ENCODE data around the gene TNFRSF19.
"Not testable (repeated sequence)": the region's sequence is repeated elsewhere in the genome, so short reads cannot be mapped to it uniquely, and the experiment has no call there.

TNFRSF19 gene

DNA sequence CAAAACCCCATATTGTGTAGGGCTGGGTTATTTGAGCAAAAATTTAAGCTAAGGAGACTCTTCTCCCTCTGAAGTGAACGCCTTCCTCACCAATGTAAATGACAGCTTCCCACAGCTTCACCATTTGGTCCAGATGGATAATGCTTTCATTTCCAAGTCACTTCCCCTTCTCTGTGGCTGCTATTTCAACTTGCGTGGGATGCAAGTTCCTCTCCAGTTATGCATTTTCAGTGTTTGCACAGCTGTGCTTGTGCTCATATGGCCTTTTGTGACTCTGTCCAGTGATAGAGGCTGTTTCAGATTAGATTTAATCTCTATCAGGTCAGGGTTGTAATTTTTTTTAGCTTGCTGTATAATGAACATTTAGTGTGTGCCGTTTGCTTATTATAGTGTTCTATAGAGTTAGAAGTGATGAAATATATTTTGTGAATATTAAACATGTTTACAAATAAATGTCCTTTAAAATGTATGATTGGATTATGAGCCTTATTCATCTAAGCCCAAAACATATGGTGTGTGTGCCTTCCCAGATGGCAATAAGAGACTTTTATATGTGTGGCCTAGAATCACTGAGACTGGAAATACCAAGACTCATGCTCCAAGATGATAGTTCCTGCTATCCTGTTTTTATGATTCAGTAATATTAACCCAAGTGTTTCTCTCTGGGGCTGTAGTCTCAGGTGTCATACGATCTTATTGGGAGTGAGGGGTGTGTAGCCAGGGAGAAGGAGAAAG, 86.6 kb downstream of the TNFRSF19 start:
- no peak for DNase-seq

DNA sequence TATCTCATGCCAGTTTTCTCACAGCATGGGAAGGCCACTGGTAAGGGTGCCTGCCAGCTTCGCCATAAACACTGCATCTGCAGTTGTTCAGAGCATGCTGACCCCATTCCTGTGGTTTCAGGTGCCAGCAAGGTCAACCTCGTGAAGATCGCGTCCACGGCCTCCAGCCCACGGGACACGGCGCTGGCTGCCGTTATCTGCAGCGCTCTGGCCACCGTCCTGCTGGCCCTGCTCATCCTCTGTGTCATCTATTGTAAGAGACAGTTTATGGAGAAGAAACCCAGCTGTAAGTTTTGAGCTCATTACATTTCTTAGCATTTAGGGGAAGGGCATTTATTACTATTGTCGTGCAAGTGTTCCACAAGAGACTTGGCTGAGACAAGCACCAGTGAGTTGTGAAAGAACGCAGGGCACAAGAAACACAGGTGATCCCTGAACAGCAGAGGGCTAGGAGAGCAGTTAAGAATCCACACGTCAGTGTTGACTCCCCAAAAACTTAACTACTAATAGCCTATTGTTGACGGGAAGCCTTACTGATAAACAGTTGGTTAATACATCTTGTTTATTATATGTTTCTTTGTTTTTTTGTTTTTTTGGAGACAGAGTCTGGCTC, 88.8 kb downstream of the TNFRSF19 start:
- no peak for DNase-seq

DNA sequence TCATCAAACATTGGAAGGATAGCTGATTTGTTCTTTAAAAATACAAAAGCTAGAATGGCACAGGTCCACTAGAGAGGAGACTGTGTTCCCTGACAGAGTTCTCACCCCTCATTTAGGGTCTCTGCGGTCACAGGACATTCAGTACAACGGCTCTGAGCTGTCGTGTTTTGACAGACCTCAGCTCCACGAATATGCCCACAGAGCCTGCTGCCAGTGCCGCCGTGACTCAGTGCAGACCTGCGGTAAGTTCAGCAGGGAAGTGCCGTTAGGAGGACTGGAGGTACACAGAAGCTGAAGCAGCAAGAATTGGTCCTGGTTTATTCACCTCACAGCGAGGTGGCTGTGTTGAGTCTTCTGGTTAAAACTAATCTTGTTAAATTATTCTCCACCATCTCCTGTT, 90.0 kb downstream of the TNFRSF19 start:
- no peak for DNase-seq

DNA sequence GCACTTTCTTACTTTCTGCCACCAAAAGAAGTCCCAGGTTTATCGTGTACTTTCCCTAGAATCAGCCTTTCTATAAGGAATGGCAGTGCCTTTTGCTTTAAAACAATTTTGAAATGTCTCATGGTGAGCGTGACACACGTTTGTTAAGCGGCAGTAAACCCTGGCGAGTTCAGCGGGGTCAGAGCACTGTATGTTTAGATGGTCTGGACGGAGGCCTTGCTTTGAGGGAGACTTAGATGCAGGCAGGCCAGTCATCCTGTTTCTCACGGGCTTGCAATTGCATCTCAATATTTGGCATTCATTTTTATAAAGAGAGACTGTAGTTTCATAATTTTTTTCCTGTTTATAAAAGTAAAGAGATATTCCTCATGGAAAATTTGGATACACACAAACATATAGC, 96.4 kb downstream of the TNFRSF19 start:
- DNase-seq = no peak

DNA sequence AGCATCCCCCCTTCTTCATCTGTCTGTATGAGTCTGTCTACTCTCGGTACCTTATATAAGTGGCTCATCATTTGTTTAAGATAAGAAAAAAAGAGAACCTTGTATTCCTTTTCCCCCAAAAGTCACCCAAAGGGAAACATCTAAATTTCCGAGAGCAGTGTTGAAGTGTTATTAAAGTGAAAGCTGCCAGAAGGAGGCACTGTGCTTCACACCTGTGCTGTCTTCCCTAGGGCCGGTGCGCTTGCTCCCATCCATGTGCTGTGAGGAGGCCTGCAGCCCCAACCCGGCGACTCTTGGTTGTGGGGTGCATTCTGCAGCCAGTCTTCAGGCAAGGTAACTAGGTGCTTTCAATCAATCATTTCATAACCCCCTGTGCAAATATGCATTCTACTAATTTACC, 97.5 kb downstream of the TNFRSF19 start:
- DNase-seq = no peak

DNA sequence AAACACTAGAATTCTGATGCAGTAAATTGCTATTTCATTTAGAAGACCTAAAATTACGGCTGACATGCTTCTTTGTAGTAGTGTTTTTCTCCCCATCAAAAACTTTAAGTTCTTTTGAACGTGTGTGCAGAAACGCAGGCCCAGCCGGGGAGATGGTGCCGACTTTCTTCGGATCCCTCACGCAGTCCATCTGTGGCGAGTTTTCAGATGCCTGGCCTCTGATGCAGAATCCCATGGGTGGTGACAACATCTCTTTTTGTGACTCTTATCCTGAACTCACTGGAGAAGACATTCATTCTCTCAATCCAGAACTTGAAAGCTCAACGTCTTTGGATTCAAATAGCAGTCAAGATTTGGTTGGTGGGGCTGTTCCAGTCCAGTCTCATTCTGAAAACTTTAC, 98.3 kb downstream of the TNFRSF19 start:
- no peak for DNase-seq

DNA sequence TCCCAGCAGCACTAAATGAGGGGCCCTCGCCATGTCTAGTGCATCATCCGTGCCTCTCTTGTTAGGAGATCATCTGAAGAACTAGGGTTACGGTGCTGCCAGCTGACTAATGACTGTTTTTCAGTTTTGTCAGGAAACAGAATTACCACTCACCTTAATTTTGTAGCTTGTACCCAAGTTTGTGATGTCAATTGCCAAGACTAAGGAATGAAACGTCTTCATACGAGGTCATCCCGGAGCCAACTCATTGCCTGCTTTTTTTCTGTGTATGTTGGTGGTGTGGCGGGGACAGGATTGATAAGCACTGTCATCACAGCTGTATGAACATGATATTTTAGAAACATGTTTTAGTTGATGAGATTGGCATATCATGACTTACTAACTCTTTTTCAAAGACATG, 100.6 kb downstream of the TNFRSF19 start:
- no peak for DNase-seq

DNA sequence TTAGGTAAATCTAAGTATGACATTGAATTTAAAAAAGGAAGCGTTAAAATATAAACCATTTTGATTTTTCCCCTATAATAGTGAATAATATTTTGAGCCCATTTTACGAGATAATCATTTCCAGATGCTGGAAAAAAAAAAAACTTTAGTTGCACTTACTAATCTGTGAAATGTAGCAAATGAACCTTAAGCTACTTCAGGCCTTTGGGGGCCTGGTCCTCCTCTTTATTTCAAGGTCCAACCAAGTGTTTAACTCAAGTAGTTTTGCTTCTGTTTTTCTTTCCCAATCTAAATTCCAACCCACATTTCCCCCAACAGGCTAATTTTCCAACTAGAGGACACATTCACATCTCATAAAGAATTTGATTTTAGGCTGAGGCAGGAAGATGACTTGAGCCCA, 101.2 kb downstream of the TNFRSF19 start:
- no peak for DNase-seq

DNA sequence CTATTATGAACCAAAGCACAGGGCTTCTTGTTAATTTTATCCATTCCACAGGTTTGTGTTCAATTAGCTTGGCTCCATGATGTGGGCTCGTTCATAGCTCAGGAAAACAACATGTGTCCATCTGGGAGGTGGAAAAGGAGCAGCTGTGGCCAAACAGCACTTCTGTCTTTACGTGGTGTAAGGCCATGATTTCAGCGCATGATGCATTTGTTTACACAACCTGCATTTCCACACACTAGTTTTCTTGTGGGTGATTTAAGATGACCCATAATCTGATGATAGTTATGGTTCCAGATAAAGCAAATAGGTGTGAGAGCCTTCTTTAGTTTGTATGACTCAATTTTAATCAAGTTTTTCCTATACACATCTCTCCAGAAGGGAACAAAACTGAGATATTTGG, 101.7 kb downstream of the TNFRSF19 start:
- DNase-seq = no peak

DNA sequence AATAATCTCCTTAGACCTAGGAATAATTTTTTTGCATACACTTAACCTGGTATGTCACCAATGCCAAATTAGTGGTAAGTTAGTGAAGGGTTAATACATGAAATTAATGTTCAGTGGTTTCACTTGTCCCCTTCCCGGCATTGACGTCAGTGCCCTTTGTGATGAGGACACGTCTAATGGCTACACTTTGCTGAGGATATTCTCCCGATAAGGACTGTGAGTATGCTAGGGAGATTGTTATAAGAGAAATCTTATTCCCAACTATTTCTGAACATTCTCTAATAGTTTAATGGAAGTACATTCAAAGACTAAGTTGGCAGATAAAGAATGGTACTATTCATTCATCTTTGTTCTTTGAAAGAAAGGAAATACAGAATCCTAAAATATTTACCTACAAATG, 102.4 kb downstream of the TNFRSF19 start:
- no peak for DNase-seq

DNA sequence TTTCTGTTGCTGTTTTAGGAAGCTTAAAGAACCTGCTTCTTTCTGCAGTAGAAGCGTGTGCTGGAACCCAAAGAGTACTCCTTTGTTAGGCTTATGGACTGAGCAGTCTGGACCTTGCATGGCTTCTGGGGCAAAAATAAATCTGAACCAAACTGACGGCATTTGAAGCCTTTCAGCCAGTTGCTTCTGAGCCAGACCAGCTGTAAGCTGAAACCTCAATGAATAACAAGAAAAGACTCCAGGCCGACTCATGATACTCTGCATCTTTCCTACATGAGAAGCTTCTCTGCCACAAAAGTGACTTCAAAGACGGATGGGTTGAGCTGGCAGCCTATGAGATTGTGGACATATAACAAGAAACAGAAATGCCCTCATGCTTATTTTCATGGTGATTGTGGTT, 103.1 kb downstream of the TNFRSF19 start:
- DNase-seq = no peak

DNA sequence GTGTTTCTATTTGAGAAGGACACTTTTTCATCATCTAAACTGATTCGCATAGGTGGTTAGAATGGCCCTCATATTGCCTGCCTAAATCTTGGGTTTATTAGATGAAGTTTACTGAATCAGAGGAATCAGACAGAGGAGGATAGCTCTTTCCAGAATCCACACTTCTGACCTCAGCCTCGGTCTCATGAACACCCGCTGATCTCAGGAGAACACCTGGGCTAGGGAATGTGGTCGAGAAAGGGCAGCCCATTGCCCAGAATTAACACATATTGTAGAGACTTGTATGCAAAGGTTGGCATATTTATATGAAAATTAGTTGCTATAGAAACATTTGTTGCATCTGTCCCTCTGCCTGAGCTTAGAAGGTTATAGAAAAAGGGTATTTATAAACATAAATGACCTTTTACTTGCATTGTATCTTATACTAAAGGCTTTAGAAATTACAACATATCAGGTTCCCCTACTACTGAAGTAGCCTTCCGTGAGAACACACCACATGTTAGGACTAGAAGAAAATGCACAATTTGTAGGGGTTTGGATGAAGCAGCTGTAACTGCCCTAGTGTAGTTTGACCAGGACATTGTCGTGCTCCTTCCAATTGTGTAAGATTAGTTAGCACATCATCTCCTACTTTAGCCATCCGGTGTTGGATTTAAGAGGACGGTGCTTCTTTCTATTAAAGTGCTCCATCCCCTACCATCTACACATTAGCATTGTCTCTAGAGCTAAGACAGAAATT, 103.8 kb downstream of the TNFRSF19 start:
- DNase-seq = no peak

DNA sequence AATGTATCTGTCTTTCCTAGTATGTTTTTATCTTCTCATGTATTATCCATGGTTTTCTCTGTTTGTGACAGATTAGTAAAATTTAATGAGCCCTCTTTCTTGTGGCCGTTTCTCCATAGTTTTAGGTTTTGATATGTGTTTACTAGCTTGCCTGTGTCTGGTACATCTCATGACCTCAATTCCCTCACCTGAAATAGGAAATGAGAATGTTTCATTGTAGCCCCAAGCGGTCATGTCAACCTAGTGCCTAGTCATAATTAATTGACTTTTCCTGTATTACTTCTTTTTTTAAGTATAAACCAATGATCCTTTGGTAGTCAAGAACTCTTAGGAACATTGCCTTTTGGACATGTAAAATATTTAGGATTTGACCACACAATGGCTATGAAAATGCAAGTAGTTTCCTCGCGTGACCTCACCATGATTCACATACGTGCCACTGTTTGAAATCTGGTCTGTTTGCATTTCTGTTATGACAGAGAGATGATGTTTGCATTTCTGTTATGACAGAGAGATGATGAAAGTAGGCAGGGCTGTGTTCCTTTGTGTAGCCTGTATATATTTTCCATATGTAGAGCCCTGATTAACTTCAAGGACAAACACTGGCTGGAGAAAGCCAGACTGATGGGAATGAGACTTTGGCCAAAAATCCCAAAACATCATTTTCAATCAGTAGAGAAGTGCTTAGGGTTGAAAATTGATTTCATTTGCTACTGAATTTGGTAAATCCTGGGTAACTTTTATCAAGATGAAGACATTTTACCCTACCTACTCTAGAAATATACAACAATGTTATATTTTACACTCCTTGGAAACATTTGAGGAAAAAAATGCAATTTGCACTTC, 104.8 kb downstream of the TNFRSF19 start:
- DNase-seq = no peak

DNA sequence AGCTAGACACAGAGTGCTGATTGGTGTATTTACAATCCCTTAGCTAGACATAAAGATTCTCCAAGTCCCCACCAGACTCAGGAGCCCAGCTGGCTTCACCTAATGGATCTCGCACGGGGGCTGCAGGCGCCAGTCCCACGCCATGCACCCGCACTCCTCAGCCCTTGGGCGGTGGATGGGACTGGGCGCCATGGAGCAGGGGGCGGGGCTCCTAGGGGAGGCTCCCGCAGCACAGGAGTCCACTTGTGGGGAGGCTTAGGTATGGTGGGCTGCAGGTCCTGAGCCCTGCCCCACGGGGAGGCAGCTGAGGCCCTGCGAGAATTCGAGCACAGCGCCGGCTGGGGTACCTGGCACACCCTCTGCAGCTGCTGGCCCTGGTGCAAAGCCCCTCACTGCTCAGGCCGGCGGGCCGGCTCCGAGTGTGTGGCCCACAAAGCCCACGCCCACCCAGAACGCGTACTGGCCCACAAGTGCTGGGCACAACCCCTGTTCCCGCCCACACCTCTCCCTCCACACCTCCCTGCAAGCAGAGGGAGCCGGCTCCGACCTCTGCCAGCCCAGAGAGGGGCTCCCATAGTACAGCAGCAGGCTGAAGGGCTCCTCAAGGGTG, 107.6 kb downstream of the TNFRSF19 start:
- not testable (repeated sequence) for DNase-seq

DNA sequence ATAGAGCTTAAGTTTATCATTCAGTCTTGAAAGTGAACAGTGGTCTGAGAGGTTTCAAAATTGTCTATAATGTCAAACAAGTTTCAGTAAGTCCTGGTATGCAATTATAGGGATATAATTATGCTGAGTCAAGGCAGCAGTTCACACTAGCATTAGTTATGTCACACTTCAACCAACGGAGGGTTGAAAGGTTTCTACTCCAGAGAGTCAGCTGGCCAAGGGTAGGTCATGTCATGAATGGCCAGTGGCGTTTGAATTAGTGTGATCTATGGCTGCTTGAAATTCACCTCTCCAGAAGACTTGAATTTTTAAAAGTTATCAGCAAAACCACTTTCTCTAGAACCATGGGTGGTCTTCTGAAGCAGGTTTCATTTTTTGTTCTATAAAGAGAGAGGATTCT, 108.6 kb downstream of the TNFRSF19 start:
- no peak for DNase-seq

DNA sequence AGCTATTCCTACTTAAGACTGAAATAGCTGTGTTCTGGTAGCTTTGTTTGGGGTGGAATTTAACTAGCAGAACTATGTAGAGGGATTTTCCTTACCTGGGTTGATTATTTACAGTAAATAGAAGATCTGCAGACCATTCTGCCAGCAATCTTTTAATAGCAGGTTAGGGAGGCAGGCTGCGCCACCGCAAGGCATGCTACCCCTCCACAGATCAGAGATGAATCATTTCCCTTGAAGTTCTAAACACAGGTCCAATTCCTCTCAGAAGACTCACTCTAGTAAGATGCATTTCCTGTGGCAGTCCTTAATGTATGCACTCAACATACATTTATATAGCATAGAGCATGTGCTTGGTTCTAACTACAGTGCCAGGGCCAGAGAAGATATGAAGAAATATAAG, 109.0 kb downstream of the TNFRSF19 start:
- no peak for DNase-seq

DNA sequence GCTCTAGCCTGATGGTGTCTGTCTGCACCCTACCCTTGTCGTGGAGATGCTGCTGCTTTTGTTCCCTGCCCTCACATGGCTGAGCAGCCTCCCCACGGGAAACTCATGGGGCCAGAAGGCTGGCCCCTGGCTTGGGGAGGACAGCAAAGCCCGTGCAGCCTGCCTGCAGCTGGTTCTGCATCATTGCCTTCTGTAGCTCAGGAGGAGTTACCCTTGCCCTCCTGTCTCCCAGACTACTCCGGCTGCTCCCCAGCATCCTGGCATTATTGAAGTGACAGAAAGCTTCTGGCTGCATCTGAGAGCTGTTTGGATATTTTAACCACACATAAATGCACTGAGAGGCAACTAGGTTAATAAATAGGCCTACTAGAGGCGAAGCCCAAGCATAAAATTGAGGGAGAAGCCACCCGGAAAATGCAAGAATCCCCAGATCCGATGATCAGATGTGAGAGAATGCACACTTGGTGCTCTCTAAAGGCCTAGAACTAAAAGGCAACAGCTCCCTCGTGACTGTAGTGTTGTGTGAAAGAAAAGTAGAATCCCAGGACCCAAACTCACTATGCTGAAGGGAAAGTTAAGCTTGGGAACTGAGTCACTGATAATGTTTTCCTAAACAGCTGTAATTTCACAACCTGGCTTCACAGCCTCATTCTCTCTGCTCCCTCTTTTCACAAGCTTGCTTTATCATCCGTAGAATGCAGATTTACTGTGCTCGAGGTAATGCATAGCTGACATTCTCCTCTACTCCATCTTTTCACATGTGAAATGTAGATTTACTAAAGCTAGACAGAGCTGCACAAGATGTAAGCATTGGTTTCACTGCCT, 110.8 kb downstream of the TNFRSF19 start:
- no peak for DNase-seq

DNA sequence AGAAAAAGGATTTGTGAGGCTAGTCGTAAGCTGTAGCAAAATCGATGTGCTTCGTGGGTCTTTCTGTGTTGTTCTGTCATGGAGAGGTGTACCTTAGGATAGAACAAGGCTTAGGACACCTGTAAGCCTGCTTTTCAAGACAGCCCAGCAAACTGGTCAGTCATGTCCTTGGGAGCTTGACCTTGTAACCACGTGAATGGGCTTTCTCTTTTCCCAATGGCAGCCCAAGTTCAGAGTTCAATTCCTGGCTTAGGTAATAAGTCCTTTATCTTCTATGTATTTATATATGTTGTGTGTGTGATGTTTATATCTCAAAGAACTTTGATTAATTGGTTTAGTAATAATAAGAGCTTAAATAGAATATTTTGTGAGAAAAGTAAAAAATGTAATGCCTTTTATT, 112.9 kb downstream of the TNFRSF19 start:
- no peak for DNase-seq

DNA sequence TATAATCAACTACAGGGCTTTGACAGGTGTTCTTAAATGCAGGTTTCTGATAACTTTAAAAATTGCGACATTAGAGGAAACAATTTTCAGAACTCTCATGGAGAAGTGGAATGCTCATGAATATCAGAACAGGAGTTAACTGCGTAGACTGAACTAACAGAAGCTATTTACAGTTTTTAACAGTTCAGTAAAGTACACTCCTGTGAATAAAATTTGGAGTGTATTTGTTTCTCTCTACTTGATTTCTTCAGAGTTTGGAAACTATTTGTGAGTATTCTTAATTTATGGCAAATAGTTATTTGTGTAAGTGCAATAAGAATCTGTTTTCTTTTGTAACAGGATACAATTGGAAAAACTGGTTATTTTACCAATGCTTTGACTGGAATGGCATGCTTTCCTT, 114.4 kb downstream of the TNFRSF19 start:
- no peak for DNase-seq

DNA sequence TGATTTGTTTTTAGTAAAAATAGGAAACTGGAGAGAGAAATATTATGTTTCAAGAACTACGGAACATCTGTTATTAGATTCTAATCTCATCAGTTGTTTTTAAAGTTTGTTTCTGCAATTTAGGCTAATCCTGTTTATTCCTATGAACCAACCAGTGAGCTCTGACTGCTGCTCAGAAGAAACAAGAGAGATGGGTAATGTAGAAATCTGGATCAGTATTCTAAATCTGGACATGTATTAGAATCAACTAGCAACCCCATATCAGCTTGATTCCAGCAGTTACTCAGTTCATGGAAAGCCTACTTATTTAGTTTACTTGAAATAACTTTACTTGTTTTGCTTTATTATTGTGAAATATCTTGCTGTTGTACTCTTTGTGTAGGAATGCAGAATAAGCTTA, 115.2 kb downstream of the TNFRSF19 start:
- no peak for DNase-seq

DNA sequence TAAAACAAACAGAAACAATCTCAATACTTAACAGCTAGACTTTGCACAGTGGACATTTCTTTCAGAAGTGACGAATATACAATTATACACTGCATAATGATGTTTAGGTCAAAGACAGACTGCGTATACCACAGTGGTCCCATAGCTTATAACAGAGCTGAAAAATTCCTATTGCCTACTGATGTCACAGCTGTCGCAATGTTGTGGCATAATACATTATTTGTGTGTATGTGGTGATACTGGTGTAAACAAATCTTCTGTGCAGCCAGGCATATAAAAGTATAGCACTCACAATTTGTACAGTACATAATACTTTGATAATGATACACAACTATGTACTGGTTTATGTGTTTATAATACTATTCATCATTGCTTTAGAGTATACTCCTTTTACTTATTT, 116.7 kb downstream of the TNFRSF19 start:
- no peak for DNase-seq

DNA sequence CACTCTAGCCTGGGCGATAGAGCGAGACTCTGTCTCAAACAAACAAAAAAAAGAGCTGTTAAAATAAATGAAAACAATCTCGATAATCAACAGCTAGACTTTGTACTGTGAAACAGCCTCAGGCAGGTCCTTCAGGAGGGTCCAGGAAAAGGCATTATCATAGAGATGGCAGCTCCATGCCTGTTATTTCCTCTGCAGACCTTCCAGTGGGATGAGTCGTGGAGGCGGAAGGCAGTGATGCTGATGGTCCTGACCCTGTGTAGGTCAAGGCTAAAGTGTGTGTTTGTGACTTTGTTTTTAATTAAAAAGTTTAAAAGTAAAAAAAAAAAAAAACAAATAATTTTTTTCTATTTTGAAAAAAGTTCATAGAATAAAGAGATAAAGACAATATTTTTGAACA, 117.4 kb downstream of the TNFRSF19 start:
- no peak for DNase-seq

Measured in stimulated activated CD4-positive, alpha-beta T cell treated with anti-CD3 and anti-CD28 coated beads, Interleukin-12 subunit alpha, Interleukin-12 subunit beta, amount 100 ng/mL, for 4 hours (primary cell).